ENCODE measurements around the gene HCN1. TPM values are rescaled to one million over a fixed set of nuclear protein-coding genes. Genes with fewer than 3 reads are reported as not detected.

HCN1 gene
- total and polyA plus RNA-seq, 11 donors = 0.09 to 0.43 (median 0.15) TPM; not detected in 6

GRCh38 chr5:45643056-45643455, 53.1 kb downstream of the HCN1 start:
- Histone ChIP-seq H3K27me3 (no peaks in the 10 kb centered on the region), H3K9me3 (no peaks in the 10 kb centered on the region), H3K4me1 (no peaks in the 10 kb centered on the region), H3K36me3 (no peaks in the 10 kb centered on the region), H3K4me3 (no peak overlapping the region), H3K27ac (no peak overlapping the region)
- no peak for TF ChIP-seq CTCF (IDR thresholded peaks at IDR 0.05)
- no peak for TF ChIP-seq POLR2A (IDR thresholded peaks at IDR 0.05)
- ATAC-seq = no peak
- intact Hi-C loops (cut with DNase I) = loop anchor here in 2 of 10 donors (5.0 to 10.0 kb wide), 2 partner anchors 578 to 606 kb away; no protein-coding TSS in a partner anchor
- DNase-seq = no peak

- no peak overlapping the region for H3K27ac ChIP-seq
- ATAC-seq (no peak), DNase-seq (no peak)
- no peaks in the 10 kb centered on the region for H3K36me3 ChIP-seq
- intact Hi-C loops (cut with DNase I) = loop anchor here in 2 of 10 donors (5.0 to 10.0 kb wide), 2 partner anchors 578 to 605 kb away; no protein-coding TSS in a partner anchor
- no peak overlapping the region for H3K4me3 ChIP-seq
- no peak for TF ChIP-seq CTCF (IDR thresholded peaks at IDR 0.05)
- no peak for TF ChIP-seq POLR2A (IDR thresholded peaks at IDR 0.05)
- H3K4me1 ChIP-seq = no peaks in the 10 kb centered on the region
- H3K27me3 ChIP-seq = no peaks in the 10 kb centered on the region
- H3K9me3 ChIP-seq = no peaks in the 10 kb centered on the region
Observed at GRCh38 chr5:45642370-45642769, 53.8 kb downstream of the HCN1 start.

GRCh38 chr5:45639040-45639439, 57.1 kb downstream of the HCN1 start:
- peak in 7 of 12 donors; percentile 14 to 38 (median 31) for TF ChIP-seq CTCF (IDR thresholded peaks at IDR 0.05)
- no peak for TF ChIP-seq POLR2A (IDR thresholded peaks at IDR 0.05)
- DNase-seq = no peak
- 46 to 53% (median 49%) methylated on average over 2 of the region's 2 CpGs for WGBS, 4 donors
- H3K4me3 ChIP-seq = no peak overlapping the region
- H3K27me3 ChIP-seq = no peaks in the 10 kb centered on the region
- H3K9me3 ChIP-seq = no peaks in the 10 kb centered on the region
- no peak for ATAC-seq
- no peak overlapping the region for H3K27ac ChIP-seq
- no peaks in the 10 kb centered on the region for H3K36me3 ChIP-seq
- intact Hi-C loops (cut with DNase I) = loop anchor here in 5 of 10 donors (5.0 to 10.0 kb wide), 3 partner anchors 104 to 604 kb away; no protein-coding TSS in a partner anchor
- no peaks in the 10 kb centered on the region for H3K4me1 ChIP-seq

GRCh38 chr5:45627076-45627656, 69.0 kb downstream of the HCN1 start:
- DNase-seq (no peak), ATAC-seq (no peak)
- TF ChIP-seq POLR2A (IDR thresholded peaks at IDR 0.05) (no peak), CTCF (IDR thresholded peaks at IDR 0.05) (no peak)
- Histone ChIP-seq H3K4me1 (peaks cover 0 to 4% (median 0%) of the 10 kb centered on the region in 12 donors), H3K27ac (no peak overlapping the region), H3K36me3 (no peaks in the 10 kb centered on the region), H3K27me3 (no peaks in the 10 kb centered on the region), H3K4me3 (no peak overlapping the region), H3K9me3 (no peaks in the 10 kb centered on the region)
- intact Hi-C loops (cut with DNase I) = no loop called here
- 69 to 76% (median 71%) methylated on average over 2 of the region's 2 CpGs for WGBS, 4 donors
